GM23338 (cell line): ENCODE data around the gene PLXNC1. TPM values are rescaled to one million over a fixed set of nuclear protein-coding genes. Genes with fewer than 3 reads are reported as not detected.

Source experiments
- ATAC-seq: fragments of 200-7000 bp; cut with Tn5 transposase; 3 replicates; pipeline ENCODE4 v1.9.1; 2020
- DNase-seq: peaks from one replicate; pipeline ENCODE4 v3.0.0-alpha.2; 2015; ENCODE audit warnings: low spot score
- H2AFZ ChIP-seq: fragments of 200-600 bp; sonication (generic); 2 replicates; pipeline ENCODE4 v1.8.0; 2016; ENCODE audit warnings: antibody characterized with exemption, mild to moderate bottlenecking, moderate library complexity
- H3F3A ChIP-seq: fragments of 200-600 bp; sonication (generic); replicated peaks from 2 replicates; pipeline ENCODE4 v1.8.0; 2017; ENCODE audit warnings: antibody characterized with exemption, mixed run types, low read depth
- H3K27ac ChIP-seq: fragments of 200-600 bp; sonication (generic); 2 replicates; pipeline ENCODE4 v1.6.1; 2016; ENCODE audit warnings: low read depth
- H3K27me3 ChIP-seq: fragments of 200-600 bp; sonication (generic); 2 replicates; pipeline ENCODE4 v1.8.0; 2016; ENCODE audit warnings: mild to moderate bottlenecking, mixed run types, moderate library complexity; ENCODE audit not compliant: insufficient read depth
- H3K36me3 ChIP-seq: fragments of 200-600 bp; sonication (generic); 2 replicates; pipeline ENCODE4 v1.8.0; 2016; ENCODE audit warnings: mild to moderate bottlenecking; ENCODE audit not compliant: insufficient read depth
- H3K4me1 ChIP-seq: fragments of 200-600 bp; sonication (generic); 2 replicates; pipeline ENCODE4 v1.8.0; 2016; ENCODE audit warnings: mild to moderate bottlenecking, moderate library complexity; ENCODE audit not compliant: insufficient read depth
- H3K4me2 ChIP-seq: fragments of 200-600 bp; sonication (generic); 2 replicates; pipeline ENCODE4 v1.7.1; 2017; ENCODE audit warnings: mixed run types
- H3K4me3 ChIP-seq: fragments of 200-600 bp; sonication (generic); 2 replicates; pipeline ENCODE4 v1.6.1; 2016; ENCODE audit warnings: mixed run types
- H3K79me2 ChIP-seq: fragments of 200-600 bp; sonication (generic); replicated peaks from 2 replicates; pipeline ENCODE4 v1.8.0; 2017; ENCODE audit warnings: mild to moderate bottlenecking; ENCODE audit not compliant: insufficient read depth
- H3K9me2 ChIP-seq: fragments of 200-600 bp; sonication (generic); 2 replicates; pipeline ENCODE4 v1.8.0; 2017; ENCODE audit not compliant: insufficient read depth
- H4K20me1 ChIP-seq: fragments of 200-600 bp; sonication (generic); replicated peaks from 2 replicates; pipeline ENCODE4 v1.8.0; 2017; ENCODE audit warnings: mild to moderate bottlenecking; ENCODE audit not compliant: insufficient read depth
- H3K27ac Mint-ChIP-seq: 2 replicates; pipeline ENCODE4 v1.8.0; 2020; ENCODE audit warnings: inconsistent platforms, mild to moderate bottlenecking, moderate library complexity, mixed read lengths
- H3K27me3 Mint-ChIP-seq: 3 replicates; pipeline ENCODE4 v1.8.0; 2022; ENCODE audit warnings: low read depth, mild to moderate bottlenecking, moderate library complexity, mixed read lengths, inconsistent platforms; ENCODE audit not compliant: insufficient read depth, poor library complexity
- H3K36me3 Mint-ChIP-seq: 3 replicates; pipeline ENCODE4 v1.8.0; 2021; ENCODE audit warnings: low read depth, mild to moderate bottlenecking, inconsistent platforms, moderate library complexity, mixed read lengths
- H3K4me1 Mint-ChIP-seq: 3 replicates; pipeline ENCODE4 v1.8.0; 2020; ENCODE audit warnings: mild to moderate bottlenecking, inconsistent platforms, mixed read lengths
- H3K4me3 Mint-ChIP-seq: 3 replicates; pipeline ENCODE4 v1.8.0; 2021; ENCODE audit warnings: moderate library complexity, mild to moderate bottlenecking, inconsistent platforms, mixed read lengths
- H3K9me3 Mint-ChIP-seq: 3 replicates; pipeline ENCODE4 v1.8.0; 2020; ENCODE audit warnings: moderate library complexity, mild to moderate bottlenecking, inconsistent platforms, mixed read lengths
- CREB1 ChIP-seq: fragments of 250-450 bp; sonication (Bioruptor Pico); IDR thresholded peaks from 2 replicates; pipeline ENCODE4 v1.5.0; 2020; ENCODE audit warnings: low read depth, mild to moderate bottlenecking, moderate library complexity
- EZH2 ChIP-seq: fragments of 200-600 bp; sonication (generic); IDR thresholded peaks from one replicate; pipeline ENCODE4 v1.8.0; 2017; ENCODE audit warnings: antibody characterized with exemption, mild to moderate bottlenecking, low read depth; ENCODE audit not compliant: unreplicated experiment
- NANOG ChIP-seq: IDR thresholded peaks from 2 replicates; pipeline ENCODE4 v1.6.1; 2016; ENCODE audit warnings: antibody characterized with exemption, borderline replicate concordance
- POLR2AphosphoS5 ChIP-seq: IDR thresholded peaks from 2 replicates; pipeline ENCODE4 v1.6.1; 2016; ENCODE audit warnings: antibody characterized with exemption, low read depth
- REST ChIP-seq: IDR thresholded peaks from one replicate; pipeline ENCODE4 v1.6.1; 2018; ENCODE audit warnings: antibody characterized with exemption; ENCODE audit not compliant: unreplicated experiment
- ZNF114 ChIP-seq: fragments of 250-450 bp; sonication (Bioruptor Pico); IDR thresholded peaks from 2 replicates; pipeline ENCODE4 v1.5.0; 2020; ENCODE audit warnings: mild to moderate bottlenecking, moderate library complexity
- ZNF331 ChIP-seq: fragments of 250-450 bp; sonication (Bioruptor Pico); IDR thresholded peaks from 2 replicates; pipeline ENCODE4 v1.5.0; 2020; ENCODE audit warnings: low read depth, mild to moderate bottlenecking, moderate library complexity
- ZNF462 ChIP-seq: fragments of 250-450 bp; sonication (Bioruptor Pico); IDR thresholded peaks from 2 replicates; pipeline ENCODE4 v1.5.0; 2020; ENCODE audit warnings: mild to moderate bottlenecking, moderate library complexity
- polyA plus RNA-seq: library from polyadenylated mRNA; unstranded; fragments of >200 nt; fragmentation: Nextera tagmentation; extraction: Ambion mirVana; gene quantifications from 2 replicates; pipeline ENCODE4 v1.2.1, GENCODE V29; 2016
- total RNA-seq: library from RNA; depleted of rRNA; stranded (reverse); fragments of >200 nt; shearing (Covaris generic); gene quantifications from 2 replicates; pipeline ENCODE4 v1.2.3, GENCODE V29; 2014
- TF ChIP-seq, protein P1 (sequence below), 2 experiments: fragments of 200-600 bp in 1 of 2; sonication (generic) in 1 of 2; conservative IDR thresholded peaks; 2 replicates each; pipeline versions ENCODE4 v1.5.1 to v1.6.1; 2016 to 2017; ENCODE audit warnings: antibody characterized with exemption in 2 of 2, low read depth in 2 of 2, mild to moderate bottlenecking in 2 of 2, moderate library complexity in 1 of 2
- TF ChIP-seq, protein P2 (sequence below): IDR thresholded peaks from 2 replicates; pipeline ENCODE4 v1.6.1; 2016; ENCODE audit warnings: antibody characterized with exemption

PLXNC1 gene
- total and polyA plus RNA-seq, 2 experiments from 2014 or later: 1.9 to 6.5 TPM

DNA sequence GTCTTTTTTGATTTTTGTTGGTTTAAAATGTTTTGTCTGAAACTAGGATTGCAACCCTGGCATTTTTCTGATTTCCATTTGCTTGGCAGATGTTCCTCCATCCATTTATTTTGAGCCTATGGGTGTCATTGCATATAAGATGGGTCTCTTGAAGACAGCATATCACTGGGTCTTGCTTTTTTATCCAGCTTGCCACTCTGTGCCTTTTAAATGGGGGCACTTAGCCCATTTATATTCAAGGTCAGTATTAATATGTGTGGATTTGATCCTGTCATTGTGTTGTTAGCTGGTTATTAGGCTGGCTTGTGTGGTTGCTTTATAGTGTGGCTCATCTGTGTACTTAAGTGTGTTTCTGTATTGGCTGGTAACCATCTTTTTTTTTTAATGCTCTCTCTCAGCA is 171.7 kb downstream of the PLXNC1 start (continued):
- TF ChIP-seq, protein P1, sequence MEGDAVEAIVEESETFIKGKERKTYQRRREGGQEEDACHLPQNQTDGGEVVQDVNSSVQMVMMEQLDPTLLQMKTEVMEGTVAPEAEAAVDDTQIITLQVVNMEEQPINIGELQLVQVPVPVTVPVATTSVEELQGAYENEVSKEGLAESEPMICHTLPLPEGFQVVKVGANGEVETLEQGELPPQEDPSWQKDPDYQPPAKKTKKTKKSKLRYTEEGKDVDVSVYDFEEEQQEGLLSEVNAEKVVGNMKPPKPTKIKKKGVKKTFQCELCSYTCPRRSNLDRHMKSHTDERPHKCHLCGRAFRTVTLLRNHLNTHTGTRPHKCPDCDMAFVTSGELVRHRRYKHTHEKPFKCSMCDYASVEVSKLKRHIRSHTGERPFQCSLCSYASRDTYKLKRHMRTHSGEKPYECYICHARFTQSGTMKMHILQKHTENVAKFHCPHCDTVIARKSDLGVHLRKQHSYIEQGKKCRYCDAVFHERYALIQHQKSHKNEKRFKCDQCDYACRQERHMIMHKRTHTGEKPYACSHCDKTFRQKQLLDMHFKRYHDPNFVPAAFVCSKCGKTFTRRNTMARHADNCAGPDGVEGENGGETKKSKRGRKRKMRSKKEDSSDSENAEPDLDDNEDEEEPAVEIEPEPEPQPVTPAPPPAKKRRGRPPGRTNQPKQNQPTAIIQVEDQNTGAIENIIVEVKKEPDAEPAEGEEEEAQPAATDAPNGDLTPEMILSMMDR (conservative IDR thresholded peaks at IDR 0.05; ENCODE audit: low read depth in 2 of 2): no peak
- no peak for TF ChIP-seq REST

DNA sequence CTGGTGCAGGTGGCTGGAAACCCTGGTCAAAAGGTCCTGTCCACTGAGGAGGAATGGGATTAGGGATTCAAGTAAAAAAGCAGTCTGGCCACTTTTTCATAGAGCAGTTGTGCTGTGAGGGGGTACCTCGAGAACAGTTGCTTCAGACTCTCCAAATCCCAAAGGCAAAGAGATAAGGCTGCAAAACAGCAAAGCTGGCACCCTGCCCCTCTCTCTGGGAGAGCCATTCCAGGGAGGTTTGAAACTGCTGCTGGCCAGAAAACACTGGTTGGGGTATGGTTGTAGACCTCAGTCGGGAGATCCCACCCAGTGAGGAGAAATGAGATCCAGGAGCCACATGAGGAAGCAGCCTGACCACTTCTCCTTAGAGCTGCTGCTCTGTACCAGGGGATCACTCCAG is 174.0 kb downstream of the PLXNC1 start:
- Mint-ChIP-seq H3K36me3 (peaks cover 82% of the 10 kb centered on the region), H3K4me3 (no peak overlapping the region), H3K4me1 (no peaks in the 10 kb centered on the region), H3K27ac (no peak overlapping the region), H3K27me3 (peaks cover 10% of the 10 kb centered on the region), H3K9me3 (peaks cover 50% of the 10 kb centered on the region)
- no peak overlapping the region for H3K4me3 ChIP-seq
- H4K20me1 ChIP-seq: no peaks in the 10 kb centered on the region
- no peaks in the 10 kb centered on the region for H3K27me3 ChIP-seq
- no peak overlapping the region for H3K4me2 ChIP-seq
- ATAC-seq (no peak), DNase-seq (no peak)
- H3K9me2 ChIP-seq: 0 out of 2 replicates have a peak, but pooled peaks cover 5% of the 10 kb centered on the region
- no peaks in the 10 kb centered on the region for H3F3A ChIP-seq
- no peak overlapping the region for H2AFZ ChIP-seq
- no peaks in the 10 kb centered on the region for H3K4me1 ChIP-seq
- no peaks in the 10 kb centered on the region for H3K79me2 ChIP-seq
- no peak overlapping the region for H3K27ac ChIP-seq
- H3K36me3 ChIP-seq: peaks cover 37% of the 10 kb centered on the region
- TF ChIP-seq, protein P1 (conservative IDR thresholded peaks at IDR 0.05; ENCODE audit: low read depth in 2 of 2): no peak
- TF ChIP-seq CREB1 (CRISPR knock-in tag): no peak
- TF ChIP-seq NANOG: no peak
- TF ChIP-seq, protein P2, sequence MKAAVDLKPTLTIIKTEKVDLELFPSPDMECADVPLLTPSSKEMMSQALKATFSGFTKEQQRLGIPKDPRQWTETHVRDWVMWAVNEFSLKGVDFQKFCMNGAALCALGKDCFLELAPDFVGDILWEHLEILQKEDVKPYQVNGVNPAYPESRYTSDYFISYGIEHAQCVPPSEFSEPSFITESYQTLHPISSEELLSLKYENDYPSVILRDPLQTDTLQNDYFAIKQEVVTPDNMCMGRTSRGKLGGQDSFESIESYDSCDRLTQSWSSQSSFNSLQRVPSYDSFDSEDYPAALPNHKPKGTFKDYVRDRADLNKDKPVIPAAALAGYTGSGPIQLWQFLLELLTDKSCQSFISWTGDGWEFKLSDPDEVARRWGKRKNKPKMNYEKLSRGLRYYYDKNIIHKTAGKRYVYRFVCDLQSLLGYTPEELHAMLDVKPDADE: no peak
- no peak for TF ChIP-seq POLR2AphosphoS5
- no peak for TF ChIP-seq ZNF331 (CRISPR knock-in tag)
- TF ChIP-seq ZNF114 (CRISPR knock-in tag): no peak
- no peak for TF ChIP-seq ZNF462
- no peak for TF ChIP-seq EZH2
